HTERT RPE-1 (cell line): ENCODE results near the gene TMEM44.

Experiments
- in situ Hi-C: fragments of 300-500 bp; cut with MboI; formaldehyde crosslinking; loops from 4 replicates; pipeline ENCODE4 v1.14.3; 2020; ENCODE audit warnings: low sequenced_read_pairs

TMEM44 gene, protein sequence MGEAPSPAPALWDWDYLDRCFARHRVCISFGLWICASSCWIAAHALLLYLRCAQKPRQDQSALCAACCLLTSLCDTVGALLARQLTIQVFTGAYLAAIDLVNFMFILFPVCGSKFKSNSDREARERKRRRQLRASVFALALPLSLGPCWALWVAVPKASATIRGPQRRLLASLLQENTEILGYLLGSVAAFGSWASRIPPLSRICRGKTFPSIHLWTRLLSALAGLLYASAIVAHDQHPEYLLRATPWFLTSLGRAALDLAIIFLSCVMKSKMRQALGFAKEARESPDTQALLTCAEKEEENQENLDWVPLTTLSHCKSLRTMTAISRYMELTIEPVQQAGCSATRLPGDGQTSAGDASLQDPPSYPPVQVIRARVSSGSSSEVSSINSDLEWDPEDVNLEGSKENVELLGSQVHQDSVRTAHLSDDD

DNA sequence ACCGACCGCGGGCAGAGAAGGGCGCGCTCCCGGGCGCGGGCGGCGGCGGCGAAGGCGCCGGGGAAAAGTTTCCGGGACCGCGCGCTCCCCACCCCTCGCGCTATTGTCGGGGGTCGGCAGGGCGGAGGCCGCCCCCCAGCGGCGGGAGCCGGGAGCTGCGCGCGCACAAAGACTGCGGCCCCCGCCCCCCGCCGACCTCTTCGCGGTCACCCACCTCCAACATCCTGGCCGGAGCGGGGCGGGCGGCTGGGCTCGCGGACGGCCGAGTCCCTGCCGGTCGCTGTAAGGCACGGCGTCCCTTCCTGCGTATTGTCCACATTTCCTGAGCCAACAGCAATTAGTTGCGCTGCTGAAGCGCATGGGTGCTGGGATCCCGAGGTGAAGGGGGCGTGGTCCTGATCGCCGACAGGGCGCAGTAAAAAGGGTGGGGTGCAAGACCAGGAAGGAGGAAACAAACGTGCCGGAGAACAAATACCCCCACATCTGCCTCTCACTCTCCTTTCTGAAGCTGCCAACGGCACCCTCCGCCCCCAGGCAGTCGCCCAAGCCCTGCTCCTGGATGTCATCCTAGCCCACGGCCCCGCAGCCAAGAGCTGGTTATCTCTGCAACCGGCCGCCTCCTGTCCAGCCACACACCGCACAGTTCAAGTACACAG is at the start of gene TMEM44:
TMEM44 (minus strand) TSS at position 71 of the 656 bp plus-strand sequence. CDS start 204 bp downstream, outside the sequence.
- in situ Hi-C loops, result no loop called here

DNA sequence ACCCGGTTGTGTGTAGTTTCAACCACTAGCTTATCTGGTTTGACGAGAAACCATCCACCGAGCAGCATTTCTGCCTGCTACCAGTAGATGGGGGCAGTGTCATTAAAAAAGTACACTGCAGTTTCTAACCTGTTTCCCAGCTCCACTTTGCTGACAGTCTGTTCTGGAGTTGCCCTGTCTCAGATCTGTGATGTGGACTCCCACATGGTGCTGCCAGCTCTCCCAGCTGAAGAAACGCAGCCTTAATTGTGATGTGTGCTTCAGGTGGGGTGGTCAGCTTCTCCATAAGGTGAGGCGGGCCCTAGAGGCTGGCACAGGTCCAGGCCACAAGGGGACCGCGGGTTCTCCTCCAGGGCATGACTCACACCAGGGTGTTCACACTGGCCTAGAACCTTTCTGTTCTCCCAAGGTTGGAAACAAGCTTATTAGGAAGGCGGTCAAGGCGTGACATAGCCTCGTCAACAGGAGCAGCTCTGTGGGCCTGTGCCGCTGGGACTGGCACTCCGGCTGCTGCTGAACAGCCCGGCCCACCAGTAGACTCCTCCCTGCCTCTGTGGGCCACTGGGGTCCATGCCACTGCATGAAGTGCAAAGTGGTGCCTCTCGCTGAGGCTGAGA is 49.6 kb upstream of the TMEM44 start:
- in situ Hi-C loops, result no loop called here

DNA sequence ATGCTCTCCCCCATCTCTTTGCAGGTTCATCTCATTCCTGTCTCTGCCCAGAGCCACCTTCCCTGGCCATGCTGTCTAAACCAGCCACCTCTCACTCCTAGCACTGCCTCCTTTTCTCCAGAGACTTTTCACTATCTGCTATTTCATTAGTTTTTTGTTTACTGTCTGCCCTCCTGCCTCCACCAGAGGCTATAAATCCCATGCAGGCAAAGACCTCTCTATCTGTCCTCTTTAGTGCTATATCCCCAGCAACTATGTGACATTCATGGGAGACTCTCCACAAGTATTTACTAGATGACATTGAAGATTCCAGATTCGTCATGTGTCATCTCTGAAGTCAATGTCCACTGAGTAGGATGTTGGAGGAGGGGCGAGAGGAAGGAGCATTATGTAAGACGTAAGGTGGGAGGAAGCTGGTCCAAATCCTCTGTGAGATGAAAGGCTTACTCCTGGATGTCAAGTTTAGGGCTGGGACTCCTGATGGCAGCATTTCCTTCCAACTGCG is 49.0 kb upstream of the TMEM44 start:
- in situ Hi-C loops, result no loop called here

DNA sequence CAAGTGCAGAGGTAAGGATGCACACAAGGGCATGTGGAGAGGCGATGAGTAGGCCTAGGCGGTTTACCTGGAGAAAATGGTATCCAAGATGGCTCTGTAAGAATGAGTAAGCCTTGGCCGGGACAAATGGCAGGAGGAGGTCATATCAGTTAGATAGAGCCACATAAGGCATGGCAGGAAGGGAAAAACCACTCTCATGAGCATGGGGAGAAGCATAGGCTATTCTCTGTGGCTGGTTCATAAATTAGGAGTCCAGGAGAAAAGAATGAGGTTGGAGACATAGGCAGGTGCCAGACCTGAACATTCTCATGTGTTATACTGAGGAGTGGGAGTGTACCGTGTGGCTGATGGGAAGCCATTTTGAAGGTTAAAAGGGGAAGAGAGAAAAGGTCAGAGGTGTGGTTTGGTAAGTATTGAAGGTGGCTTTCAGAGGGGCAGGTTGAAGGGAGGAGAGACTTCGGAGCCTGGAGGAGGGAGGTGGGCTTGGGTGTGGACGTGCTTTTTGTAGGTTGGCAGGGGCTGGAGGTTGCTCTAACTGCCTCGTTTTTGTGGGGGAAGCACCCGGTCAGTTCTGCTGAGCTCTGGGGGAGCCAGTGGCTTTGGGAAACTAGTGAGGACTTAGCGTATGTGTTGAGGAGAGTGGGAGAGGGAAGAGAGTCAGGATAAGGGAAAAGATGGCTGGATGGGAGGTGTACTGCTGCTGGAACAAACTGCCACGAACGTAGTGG is 47.8 kb upstream of the TMEM44 start:
- in situ Hi-C loops, result no loop called here

DNA sequence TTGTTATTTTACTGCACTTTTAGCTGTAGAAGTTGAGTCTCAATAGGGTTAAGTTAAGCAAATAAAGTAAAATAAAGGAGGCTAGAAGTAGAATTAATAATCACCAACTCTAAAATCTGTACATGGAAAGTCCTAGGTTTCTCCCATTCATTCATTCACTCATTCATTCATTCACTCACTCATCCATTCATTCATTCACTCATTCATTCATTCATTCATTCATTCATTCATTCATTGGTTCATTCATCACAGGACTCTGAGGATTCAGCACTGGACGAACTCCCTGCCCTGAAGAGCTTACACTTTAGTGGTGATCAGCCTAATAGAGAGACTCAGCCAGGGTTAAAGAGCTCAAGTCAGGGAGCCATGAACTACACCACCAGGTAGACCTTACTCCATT is 43.3 kb upstream of the TMEM44 start:
- in situ Hi-C loops, result no loop called here

DNA sequence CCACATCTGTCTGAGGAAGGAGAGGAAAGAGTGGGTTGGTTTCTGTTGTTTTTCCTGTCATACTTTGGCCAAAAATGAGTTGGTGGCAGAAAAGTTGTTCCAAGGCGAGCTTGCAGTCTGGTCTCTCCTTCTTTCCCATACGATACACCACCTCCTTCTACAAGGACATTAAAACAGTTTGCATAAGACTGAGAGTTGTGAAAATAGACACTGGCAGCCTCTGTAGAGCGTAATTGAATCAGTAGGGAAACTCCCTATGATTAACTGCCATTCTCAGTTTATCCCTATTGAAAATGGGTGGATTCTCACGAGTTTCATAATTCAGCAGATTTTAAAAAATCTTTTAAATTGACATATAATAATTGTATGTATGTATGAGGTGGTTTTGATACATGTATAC is 42.5 kb upstream of the TMEM44 start:
- in situ Hi-C loops, result no loop called here

DNA sequence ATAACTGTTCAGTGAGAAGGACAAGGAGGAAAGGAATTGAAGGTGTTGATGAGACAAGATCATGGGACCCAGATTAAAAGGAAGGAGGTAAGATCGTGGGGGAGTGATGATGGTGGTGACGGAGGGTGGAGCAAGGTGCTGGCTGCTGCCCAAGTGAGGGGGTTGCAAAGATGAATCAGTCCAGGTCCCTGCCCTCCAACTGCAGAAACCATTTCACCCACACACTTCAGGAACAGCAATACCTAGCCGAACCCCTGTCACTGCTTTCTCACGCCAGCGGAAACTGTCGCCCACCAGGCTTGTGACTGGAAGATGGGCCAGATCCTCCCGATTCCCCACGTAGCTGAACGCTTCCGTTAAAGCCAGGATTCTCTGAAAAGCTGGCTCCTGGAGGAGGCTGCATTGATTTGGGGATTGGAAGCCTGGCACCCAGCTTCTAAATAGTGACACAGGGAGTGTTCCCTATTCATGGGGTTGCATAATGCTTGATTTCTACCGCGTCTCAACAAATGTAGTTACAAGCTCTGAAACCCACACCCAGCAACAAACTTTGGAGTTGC is 41.9 kb upstream of the TMEM44 start:
- in situ Hi-C loops, result no loop called here

DNA sequence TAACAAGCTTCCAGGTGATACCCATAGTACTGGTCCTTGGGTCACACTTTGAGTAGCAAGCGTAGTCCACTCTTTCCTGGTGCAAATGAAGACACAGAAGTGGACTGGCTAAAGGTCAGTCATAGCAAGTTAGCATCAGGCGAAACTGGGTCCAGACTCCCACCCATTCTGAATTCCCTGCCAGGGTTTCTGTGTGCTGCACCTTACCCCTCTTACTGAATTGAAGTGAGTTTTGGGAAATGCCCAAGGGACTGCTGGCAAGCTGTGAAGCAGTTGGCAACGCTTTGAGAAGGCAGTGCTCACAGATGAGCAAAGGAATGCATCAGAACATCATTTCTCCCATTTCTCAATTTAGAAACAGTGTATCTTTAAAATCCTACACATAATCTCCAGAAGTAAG is 40.5 kb upstream of the TMEM44 start:
- in situ Hi-C loops, result no loop called here

DNA sequence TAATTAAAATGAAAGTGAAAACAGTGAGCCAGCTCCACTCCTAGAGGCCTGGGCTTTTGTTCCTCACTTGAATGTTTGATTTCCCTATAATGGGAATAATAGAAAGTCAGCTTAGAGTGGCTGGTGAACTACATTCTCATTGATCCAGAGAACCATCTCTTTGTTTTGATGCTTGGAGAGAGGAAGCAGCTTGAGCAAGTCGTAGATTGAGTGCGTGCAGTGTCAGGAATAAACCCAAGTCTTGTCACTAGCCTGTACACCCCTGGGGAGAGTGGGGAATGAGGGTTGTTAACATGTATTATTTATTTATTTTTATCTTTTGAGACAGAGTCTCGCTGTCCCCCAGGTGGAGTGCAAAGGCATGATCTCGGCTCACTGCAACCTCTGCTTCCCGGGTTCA is 39.7 kb upstream of the TMEM44 start:
- in situ Hi-C loops, result no loop called here

DNA sequence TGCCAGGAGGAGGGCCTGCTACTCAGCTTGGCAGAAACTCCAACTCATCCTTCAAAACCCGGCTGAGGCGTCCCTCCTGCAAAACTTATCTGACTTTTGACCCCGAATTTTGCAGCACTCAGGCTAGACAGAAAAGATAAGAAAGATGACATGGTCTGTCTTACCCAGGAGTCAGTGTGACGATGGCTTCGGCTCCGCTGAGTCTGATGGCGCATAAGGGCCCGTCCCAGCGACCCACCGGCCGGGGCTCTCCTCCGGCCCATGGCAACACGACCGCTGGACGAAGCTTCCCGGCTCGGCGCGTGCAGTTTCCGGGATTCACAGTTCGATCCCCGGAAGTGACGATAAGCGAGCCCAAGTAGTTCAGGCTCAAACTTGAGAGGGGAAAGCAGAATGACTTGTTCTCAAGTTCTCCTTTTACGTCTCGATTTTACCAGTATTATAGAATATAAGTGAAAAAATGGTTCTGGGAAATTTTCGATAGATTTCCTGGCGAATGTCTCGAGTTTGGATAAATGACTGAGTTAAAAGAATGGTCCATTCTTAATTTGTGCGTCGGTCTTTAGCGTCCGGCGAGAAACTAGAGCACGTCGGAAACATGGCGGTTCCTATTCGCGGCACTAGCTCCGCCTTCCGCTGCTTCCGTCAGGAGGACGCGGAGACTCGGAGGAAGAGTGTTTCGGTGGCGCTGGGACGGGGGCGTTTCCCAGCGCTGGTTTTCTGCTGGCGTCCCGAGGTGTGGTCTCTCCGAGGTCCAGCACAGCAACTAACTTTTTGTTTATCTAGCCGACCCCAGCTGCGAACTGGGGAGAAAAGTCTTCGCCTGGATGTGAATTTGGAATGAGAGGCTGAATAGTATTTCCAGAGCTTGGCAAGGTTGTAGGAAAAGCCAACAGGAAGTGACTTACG is 38.9 kb upstream of the TMEM44 start, which contains the start of gene LSG1:
LSG1 (minus strand) TSS at position 292 of the 909 bp plus-strand sequence; CDS start at position 263, 29 bp downstream.
- in situ Hi-C loops, result no loop called here

DNA sequence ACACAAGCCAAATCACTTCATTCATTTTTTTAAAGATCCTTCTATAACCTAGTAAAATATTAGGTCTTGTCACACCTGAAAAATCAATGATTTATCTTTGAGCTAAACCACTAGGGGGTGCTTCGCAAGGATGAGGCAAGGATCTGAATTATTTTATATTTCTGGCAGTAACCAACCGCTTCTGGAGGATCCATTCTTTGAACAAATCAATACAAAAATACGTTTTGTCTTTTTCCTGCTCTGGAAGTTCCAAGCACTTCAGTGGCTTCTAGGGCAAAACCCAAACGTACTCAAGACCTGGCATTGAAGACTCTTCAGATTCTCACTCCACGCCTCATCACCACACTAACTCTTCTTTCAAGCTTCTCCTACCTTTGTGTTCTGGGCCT is 38.3 kb upstream of the TMEM44 start:
- in situ Hi-C loops, result no loop called here

DNA sequence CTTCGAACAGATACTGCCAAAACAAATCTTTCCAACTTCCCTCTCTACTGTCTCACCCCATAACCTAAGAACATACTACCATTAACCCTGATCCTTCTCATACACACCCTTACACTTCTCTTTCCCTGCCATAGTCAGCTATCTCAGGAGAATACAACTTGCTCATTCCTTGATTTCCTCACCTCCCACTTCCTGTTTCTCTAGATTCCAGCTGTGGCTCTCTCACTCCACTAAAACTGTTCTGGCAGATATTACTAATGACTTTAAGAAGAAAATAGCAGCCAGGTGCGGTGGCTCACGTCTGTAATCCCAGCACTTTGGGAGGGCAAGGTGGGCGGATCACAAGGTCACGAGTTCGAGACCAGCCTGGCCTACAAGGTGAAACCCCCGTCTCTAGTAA is 34.1 kb upstream of the TMEM44 start:
- in situ Hi-C loops, result no loop called here

DNA sequence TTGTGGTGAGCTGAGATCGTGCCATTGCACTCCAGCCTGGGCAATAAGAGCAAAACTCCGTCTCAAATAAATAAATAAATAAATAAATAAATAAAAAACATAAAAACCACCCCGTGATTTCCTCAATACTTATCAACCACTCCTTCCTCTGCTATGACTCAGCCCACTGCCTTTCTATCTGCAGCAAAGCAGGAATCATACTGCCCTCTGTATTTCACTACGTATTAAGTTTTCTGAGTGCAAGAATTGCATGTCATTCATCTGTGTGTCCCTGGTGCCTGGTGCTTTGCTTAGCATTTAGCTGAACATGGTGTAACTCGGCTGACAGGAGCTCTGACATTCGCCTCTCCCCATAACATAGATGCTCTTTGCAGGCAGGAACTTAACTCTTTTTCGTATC is 31.6 kb upstream of the TMEM44 start:
- in situ Hi-C loops, result no loop called here

DNA sequence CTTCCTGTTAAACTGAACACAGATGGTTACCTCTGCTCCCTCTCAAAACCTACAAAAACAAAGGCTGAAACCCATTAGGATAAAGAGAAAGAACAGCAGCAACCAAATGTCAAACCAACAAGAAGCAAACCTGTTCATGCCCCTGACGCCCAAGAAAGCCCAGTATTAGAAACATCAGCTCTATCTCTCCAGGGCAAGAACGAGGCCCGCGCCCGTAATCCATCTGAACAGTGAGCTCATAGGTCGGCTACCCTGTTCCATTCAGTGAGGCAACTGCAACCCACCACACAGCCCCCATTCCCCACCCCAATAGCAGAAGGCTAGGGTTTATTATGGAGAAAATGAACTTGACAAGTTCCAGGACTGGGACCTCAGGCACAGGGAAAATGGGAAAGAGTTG is 28.7 kb upstream of the TMEM44 start:
- in situ Hi-C loops, result no loop called here

DNA sequence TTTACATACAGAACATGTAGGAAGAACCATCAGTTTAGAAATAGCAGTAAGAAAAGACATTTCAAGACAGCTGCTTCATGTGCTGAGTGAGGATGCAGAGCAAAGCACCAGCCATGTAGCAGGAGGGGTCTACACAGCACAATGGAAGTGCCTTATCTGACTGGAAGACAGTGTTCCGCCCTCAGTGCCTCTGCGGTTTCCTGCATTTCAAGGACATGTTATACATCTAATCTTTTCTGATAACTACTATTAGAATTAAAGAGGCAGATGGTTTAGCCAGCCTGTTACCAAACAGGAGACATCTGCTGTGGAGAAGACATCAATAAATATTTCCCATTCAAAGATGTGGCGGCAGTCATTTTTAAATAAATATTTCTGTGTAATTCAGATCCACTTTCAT is 28.2 kb upstream of the TMEM44 start:
- in situ Hi-C loops, result no loop called here

DNA sequence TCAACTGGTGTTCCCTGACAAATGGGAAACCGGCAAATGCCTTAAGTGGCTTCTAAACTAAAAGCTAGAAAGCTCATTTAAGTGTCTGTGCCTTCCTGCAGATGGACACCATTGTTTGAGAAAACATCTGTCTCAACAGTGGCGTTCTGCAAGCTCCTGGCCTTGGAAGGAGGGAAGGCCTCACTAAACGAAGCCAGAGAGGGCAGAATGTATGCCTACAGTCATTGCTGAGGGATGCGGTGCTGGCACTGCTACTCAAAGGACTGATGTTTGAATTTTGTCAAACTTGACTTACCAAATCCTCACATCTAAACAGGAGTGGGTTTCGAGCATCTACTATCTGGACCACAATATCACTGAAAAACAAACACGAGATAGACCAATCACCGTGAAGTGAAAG is 26.6 kb upstream of the TMEM44 start:
- in situ Hi-C loops, result no loop called here

DNA sequence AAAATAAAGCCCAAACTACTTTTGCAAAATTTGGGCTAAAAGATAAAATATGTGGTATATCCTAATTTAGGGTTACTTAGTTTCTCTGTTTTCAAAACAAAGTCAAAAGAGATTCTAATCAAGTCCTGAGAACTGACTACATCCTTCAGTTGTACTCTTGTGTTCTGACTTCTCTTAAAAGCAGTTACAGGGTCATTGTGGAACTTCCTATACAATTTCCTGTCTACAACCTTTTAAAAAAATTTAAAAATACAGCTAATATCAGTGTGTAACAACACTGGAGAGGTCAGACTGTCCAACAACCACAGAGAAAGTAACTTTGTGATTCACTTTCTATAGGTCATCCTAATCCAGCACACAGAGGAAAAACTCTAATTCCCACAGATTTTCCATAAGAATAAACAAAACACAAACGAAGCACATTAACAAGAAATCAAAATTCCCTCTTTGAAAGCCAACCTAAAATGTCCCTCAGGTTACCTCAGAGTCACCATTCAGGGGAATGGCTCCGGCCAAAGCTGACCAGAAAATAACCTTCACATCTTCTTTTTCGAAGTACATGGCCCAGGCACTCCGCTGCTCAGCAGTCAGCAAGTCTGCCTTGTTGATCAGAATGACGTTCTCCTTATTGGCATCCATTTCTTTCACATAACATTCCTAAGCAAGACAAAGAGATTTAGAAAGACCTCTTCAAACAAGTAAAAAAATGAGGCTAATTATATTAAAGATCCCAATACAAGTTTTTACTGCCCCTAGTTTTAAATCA is 25.4 kb upstream of the TMEM44 start:
- in situ Hi-C loops, result no loop called here

DNA sequence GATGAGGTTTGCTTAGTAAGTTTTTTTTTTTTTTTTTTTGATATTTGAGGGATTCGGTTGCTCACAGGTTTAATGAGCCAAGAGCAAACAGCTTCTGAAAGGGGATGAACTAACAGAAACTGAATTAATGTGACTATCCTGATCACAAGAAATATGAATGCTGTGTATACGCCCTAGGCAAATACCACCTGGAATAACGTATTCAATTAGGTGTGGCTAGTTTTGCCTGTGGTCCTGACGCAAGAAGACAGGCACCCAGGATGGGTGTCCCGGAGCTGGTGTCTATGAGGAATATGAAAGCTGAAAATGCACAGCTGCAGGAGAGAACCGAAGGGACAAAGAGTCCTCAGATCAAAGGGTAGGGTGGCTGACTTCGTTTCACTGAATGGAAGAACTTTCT is 24.2 kb upstream of the TMEM44 start:
- in situ Hi-C loops, result no loop called here

DNA sequence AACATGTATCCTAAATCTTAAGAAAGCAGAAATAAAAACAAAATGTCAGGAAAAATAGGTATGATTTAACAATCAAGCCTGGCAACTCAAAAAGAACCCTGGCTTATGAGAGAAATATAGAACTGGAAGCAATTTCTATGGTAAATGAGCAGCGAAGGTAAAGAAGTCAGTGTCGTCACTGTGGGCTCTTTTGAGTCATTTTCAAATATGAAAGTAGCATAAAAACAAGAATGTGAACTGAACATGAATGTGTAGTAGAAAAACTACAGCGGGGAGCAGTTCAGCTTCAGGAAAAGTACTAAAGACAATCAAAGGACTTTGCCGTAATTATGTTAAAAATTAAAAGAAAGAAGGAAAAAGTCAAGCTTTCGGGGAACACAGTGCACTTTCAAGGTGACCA is 21.2 kb upstream of the TMEM44 start:
- in situ Hi-C loops, result no loop called here
